GM15510 (cell line): ENCODE data around the gene PSMD11.

Experiments
- POLR2A ChIP-seq: IDR thresholded peaks from 3 replicates; pipeline ENCODE4 v1.6.1; 2011; ENCODE audit warnings: borderline replicate concordance; ENCODE audit not compliant: insufficient read length; ENCODE audit errors: extremely low read depth

Gene PSMD11

DNA sequence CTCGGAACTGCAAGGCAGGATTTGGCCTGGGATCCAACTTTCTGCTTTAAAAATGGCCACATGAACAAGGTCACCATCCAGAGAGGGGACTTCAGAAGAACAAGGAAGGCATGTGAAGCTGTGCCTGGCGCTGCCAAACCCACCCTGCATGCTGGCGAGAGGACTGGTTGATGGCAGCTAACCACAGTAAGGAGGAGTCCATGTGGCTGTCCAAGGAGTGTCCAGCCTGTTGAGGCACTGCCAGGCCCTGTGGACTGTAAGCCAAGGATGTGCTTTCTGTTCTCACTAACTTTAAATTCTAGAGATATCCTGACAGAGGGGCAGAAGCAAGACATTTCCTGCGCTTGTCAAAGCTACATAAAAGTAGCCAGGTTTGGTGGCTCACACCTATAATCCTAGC lies 82.8 kb downstream of the PSMD11 start:
- no peak for TF ChIP-seq POLR2A

DNA sequence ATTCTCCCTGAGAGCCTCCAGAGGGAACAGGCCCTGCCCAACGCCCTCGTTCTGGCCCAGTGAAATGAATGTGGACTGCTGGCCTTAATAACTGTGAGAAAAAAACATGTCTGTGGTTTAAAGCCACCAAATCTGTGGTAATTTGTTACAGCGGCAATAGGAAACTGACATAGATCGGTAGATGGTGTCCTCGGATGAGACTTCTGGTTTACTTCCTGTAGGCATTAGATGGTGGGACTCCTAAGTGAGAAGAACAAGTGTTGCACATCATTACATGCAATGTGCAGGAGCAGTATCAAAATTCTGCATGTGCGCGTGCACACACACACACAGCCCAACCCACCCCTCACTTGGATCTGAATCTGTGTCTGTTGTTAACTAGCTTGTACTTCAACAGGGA lies 84.5 kb downstream of the PSMD11 start:
- TF ChIP-seq POLR2A: no peak

DNA sequence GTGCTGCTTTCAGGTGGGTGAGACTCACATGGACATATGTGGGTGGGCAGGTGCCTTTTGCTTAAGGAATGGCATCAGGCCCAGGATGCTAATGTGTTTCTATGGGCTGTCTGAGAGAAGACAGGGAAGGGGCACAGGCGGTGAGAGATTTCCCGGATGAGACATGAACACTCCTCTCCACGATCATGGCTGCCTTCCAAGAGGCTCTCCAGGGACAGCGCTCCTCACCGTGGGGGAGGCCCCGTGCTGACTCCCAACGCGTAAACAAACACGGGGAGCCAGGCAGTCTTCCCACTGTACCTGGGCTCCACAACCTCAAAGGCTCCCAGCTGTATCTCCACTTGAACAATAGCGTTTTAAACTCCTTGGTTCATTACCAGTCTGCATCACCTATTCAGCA lies 85.3 kb downstream of the PSMD11 start:
- TF ChIP-seq POLR2A: no peak
